ENCODE measurements around the gene DEFB124. TPM values are rescaled to one million over a fixed set of nuclear protein-coding genes. Genes with fewer than 3 reads are reported as not detected.

DEFB124 gene
- polyA plus RNA-seq, 3 donors: not detected

DNA sequence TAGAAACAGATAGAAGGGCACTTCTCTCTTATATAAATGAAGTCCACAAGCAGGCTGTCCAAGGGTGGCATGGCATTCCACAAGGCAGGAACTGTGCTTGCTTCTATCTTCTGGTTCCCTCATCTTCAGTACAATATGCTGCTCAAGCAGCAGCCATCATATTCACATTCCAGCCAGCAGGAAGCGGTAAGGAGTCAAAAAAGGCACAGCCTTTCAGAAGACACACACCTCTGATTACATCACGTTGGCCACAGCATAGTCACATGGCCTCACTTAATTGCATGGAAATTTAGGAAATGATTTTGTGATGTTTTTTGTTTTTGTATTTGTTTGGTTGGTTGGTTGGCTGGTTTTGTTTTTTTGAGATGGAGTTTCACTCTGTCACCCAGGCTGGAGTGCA lies 19.2 kb upstream of the DEFB124 start:
- TF ChIP-seq, protein P1, sequence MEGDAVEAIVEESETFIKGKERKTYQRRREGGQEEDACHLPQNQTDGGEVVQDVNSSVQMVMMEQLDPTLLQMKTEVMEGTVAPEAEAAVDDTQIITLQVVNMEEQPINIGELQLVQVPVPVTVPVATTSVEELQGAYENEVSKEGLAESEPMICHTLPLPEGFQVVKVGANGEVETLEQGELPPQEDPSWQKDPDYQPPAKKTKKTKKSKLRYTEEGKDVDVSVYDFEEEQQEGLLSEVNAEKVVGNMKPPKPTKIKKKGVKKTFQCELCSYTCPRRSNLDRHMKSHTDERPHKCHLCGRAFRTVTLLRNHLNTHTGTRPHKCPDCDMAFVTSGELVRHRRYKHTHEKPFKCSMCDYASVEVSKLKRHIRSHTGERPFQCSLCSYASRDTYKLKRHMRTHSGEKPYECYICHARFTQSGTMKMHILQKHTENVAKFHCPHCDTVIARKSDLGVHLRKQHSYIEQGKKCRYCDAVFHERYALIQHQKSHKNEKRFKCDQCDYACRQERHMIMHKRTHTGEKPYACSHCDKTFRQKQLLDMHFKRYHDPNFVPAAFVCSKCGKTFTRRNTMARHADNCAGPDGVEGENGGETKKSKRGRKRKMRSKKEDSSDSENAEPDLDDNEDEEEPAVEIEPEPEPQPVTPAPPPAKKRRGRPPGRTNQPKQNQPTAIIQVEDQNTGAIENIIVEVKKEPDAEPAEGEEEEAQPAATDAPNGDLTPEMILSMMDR (IDR thresholded peaks at IDR 0.05): peak; percentile 9
- Histone ChIP-seq H3K79me2 (ENCODE audit: insufficient read depth, low read length) (no peaks in the 10 kb centered on the region), H3K9me3 (replicated peaks in 1 of 2; ENCODE audit: control insufficient read depth in 1 of 2, insufficient read depth in 1 of 2, low read length in 2 of 2) (no peaks in the 10 kb centered on the region), H3K36me3 (replicated peaks in 1 of 2; ENCODE audit: control insufficient read depth in 1 of 2, insufficient read depth in 2 of 2, low read length in 2 of 2) (no peaks in the 10 kb centered on the region), H3K27me3 (ENCODE audit: control insufficient read depth in 2 of 2, insufficient read depth in 2 of 2, low read length in 2 of 2) (no peaks in the 10 kb centered on the region), H3K4me2 (replicated peaks; ENCODE audit: extremely low read depth, low read length, poor library complexity, severe bottlenecking) (no peak overlapping the region), H3K9ac (ENCODE audit: insufficient read depth, low read length, poor library complexity, severe bottlenecking) (no peak overlapping the region), H3K27ac (ENCODE audit: low read depth in 1 of 2, low read length in 2 of 2) (no peak overlapping the region), H4K20me1 (ENCODE audit: insufficient read depth, low read length) (no peaks in the 10 kb centered on the region), H3K4me1 (ENCODE audit: control insufficient read depth in 1 of 2, insufficient read depth in 2 of 2, low read length in 2 of 2) (no peaks in the 10 kb centered on the region), H3K4me3 (replicated peaks in 1 of 3; ENCODE audit: low read depth in 2 of 3, low read length in 3 of 3) (no peak overlapping the region), H2AFZ (ENCODE audit: insufficient read depth, low read depth, low read length, poor library complexity, severe bottlenecking) (no peak overlapping the region)
- intact Hi-C loops (cut with micrococcal nuclease): no loop called here
- Mint-ChIP-seq H3K9me3 (peaks cover 0 to 2% (median 0%) of the 10 kb centered on the region in 7 donors), H3K27ac (no peak overlapping the region), H3K4me1 (no peaks in the 10 kb centered on the region), H3K4me3 (no peak overlapping the region), H3K27me3 (ENCODE audit: low read depth in 3 of 3) (peaks cover 3 to 16% (median 4%) of the 10 kb centered on the region in 3 donors), H3K36me3 (no peaks in the 10 kb centered on the region)
- no CpG with 5 or more reads among the region's 2 CpGs for WGBS (ENCODE audit: insufficient coverage)
- DNase-seq: peak in 2 of 3 donors; percentile 4 to 27

DNA sequence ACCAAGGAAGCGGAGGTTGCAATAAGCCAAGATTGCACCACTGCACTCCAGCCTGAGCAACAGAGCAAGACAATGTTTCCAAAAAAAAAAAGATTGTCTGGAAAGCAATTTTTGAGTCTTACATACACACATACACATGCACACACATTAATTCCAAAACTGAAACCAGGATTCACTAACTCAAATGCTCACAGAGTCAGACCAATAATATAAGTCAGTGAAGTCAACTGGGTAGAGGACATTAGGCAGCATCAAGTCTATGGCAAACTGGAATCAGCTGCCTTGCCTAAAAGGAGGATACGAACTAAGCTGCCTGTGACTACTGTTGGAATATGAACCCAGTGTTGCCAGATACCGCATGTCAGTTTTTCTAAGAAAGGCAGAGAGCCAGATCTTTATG lies 15.8 kb upstream of the DEFB124 start:
- no peaks in the 10 kb centered on the region for H3K36me3 Mint-ChIP-seq
- Histone ChIP-seq H3K9ac (ENCODE audit: insufficient read depth, low read length, poor library complexity, severe bottlenecking) (no peak overlapping the region), H3K9me3 (replicated peaks in 1 of 2; ENCODE audit: control insufficient read depth in 1 of 2, insufficient read depth in 1 of 2, low read length in 2 of 2) (no peaks in the 10 kb centered on the region), H3K4me2 (replicated peaks; ENCODE audit: extremely low read depth, low read length, poor library complexity, severe bottlenecking) (no peak overlapping the region), H4K20me1 (ENCODE audit: insufficient read depth, low read length) (no peaks in the 10 kb centered on the region), H3K4me3 (replicated peaks in 1 of 3; ENCODE audit: low read depth in 2 of 3, low read length in 3 of 3) (no peak overlapping the region), H3K36me3 (replicated peaks in 1 of 2; ENCODE audit: control insufficient read depth in 1 of 2, insufficient read depth in 2 of 2, low read length in 2 of 2) (no peaks in the 10 kb centered on the region), H3K27me3 (ENCODE audit: control insufficient read depth in 2 of 2, insufficient read depth in 2 of 2, low read length in 2 of 2) (peaks cover 8 to 14% of the 10 kb centered on the region in 2 donors), H3K27ac (ENCODE audit: low read depth in 1 of 2, low read length in 2 of 2) (no peak overlapping the region), H2AFZ (ENCODE audit: insufficient read depth, low read depth, low read length, poor library complexity, severe bottlenecking) (no peak overlapping the region), H3K4me1 (ENCODE audit: control insufficient read depth in 1 of 2, insufficient read depth in 2 of 2, low read length in 2 of 2) (peaks cover under 1 to 3% of the 10 kb centered on the region in 2 donors), H3K79me2 (ENCODE audit: insufficient read depth, low read length) (no peaks in the 10 kb centered on the region)
- TF ChIP-seq, protein P1 (IDR thresholded peaks at IDR 0.05): no peak
- H3K27me3 Mint-ChIP-seq (ENCODE audit: low read depth in 3 of 3): peaks cover 16 to 24% (median 23%) of the 10 kb centered on the region in 3 donors
- H3K4me3 Mint-ChIP-seq: no peak overlapping the region
- no peak overlapping the region for H3K27ac Mint-ChIP-seq
- WGBS (ENCODE audit: insufficient coverage): 95% methylated on average over 3 of the region's 3 CpGs
- intact Hi-C loops (cut with micrococcal nuclease): no loop called here
- peaks cover 0 to 3% (median 0%) of the 10 kb centered on the region in 7 donors for H3K9me3 Mint-ChIP-seq
- no peak for DNase-seq
- H3K4me1 Mint-ChIP-seq: peaks cover 4% of the 10 kb centered on the region
